T-cell (primary cell): ENCODE results near the gene HMGXB3. TPM values are rescaled to one million over a fixed set of nuclear protein-coding genes. Genes with fewer than 3 reads are reported as not detected.

Source experiments
- ATAC-seq, 4 experiments: fragments of 200-7000 bp in 3 of 4; fragments of 150-1000 bp in 1 of 4; cut with Tn5 transposase; replicated peaks in 1 of 4; 1 replicate in 3 of 4; 2 replicates in 1 of 4; pipeline ENCODE4 v1.10.0; 2021; ENCODE audit warnings: moderate library complexity in 3 of 4, mild to moderate bottlenecking in 2 of 4, moderate number of reproducible peaks in 1 of 4
- CTCF ChIA-PET, 2 donors: fragments of 300-600 bp; sonication (Branson Sonifier 250); formaldehyde crosslinking; loops; one replicate each; lab custom pipeline; 2022; ENCODE audit warnings: antibody characterized with exemption in 2 of 2; lab: Charles Lee
- POLR2A ChIA-PET, 2 donors: fragments of 300-600 bp; sonication (Branson Sonifier 250); formaldehyde crosslinking; loops; one replicate each; lab custom pipeline; 2022; ENCODE audit warnings: antibody characterized with exemption in 2 of 2; lab: Charles Lee
- DNase-seq, 35 experiments: peaks; one replicate each; pipeline versions ENCODE4 v3.0.0 to v3.0.0-alpha.2; 2013 to 2023
- H3K27ac ChIP-seq: one replicate; pipeline ENCODE4 v1.5.1; 2013; ENCODE audit warnings: low read length
- H3K27me3 ChIP-seq, 2 experiments: replicated peaks in 1 of 2; 1 replicate in 1 of 2; 2 replicates in 1 of 2; pipeline versions ENCODE4 v1.6.1 to v1.7.0; 2013; ENCODE audit warnings: low read length in 1 of 2, mixed read lengths in 1 of 2; ENCODE audit not compliant: control insufficient read depth in 2 of 2, insufficient read depth in 2 of 2; ENCODE audit errors: extremely low read depth in 1 of 2
- H3K36me3 ChIP-seq, 2 donors: 1 replicate in 1 of 2; 2 replicates in 1 of 2; pipeline versions ENCODE4 v1.6.1 to v1.7.0; 2013; ENCODE audit warnings: low read length in 1 of 2; ENCODE audit not compliant: control insufficient read depth in 2 of 2, insufficient read depth in 1 of 2; ENCODE audit errors: extremely low read depth in 1 of 2
- H3K4me1 ChIP-seq, 2 experiments: 1 replicate in 1 of 2; 2 replicates in 1 of 2; pipeline versions ENCODE4 v1.6.1 to v1.7.0; 2013; ENCODE audit warnings: low read length in 2 of 2, mixed read lengths in 1 of 2; ENCODE audit not compliant: insufficient read depth in 2 of 2, control insufficient read depth in 1 of 2; ENCODE audit errors: extremely low read depth in 1 of 2
- H3K4me3 ChIP-seq, 2 donors: 1 replicate in 1 of 2; 2 replicates in 1 of 2; pipeline versions ENCODE4 v1.5.1 to v1.7.0; 2013; ENCODE audit warnings: mild to moderate bottlenecking in 2 of 2, low read length in 1 of 2, moderate library complexity in 1 of 2; ENCODE audit not compliant: control insufficient read depth in 1 of 2; ENCODE audit errors: extremely low read depth in 1 of 2
- H3K9me3 ChIP-seq: 2 replicates; pipeline ENCODE4 v1.7.0; 2013
- H3K27ac Mint-ChIP-seq, 2 donors: one replicate each; pipeline ENCODE4 v1.8.0; 2020 to 2021; ENCODE audit warnings: mild to moderate bottlenecking in 2 of 2, mixed read lengths in 2 of 2
- H3K27me3 Mint-ChIP-seq, 2 donors: one replicate each; pipeline ENCODE4 v1.8.0; 2021 to 2022; ENCODE audit warnings: mixed read lengths in 2 of 2
- H3K36me3 Mint-ChIP-seq: one replicate; pipeline ENCODE4 v1.8.0; 2021; ENCODE audit warnings: mixed read lengths
- H3K4me1 Mint-ChIP-seq, 3 donors: one replicate each; pipeline ENCODE4 v1.8.0; 2020 to 2022; ENCODE audit warnings: mixed read lengths in 3 of 3, mild to moderate bottlenecking in 1 of 3
- H3K4me3 Mint-ChIP-seq, 3 donors: one replicate each; pipeline ENCODE4 v1.8.0; 2020 to 2022; ENCODE audit warnings: mild to moderate bottlenecking in 3 of 3, mixed read lengths in 3 of 3, moderate library complexity in 3 of 3
- H3K9me3 Mint-ChIP-seq, 3 donors: one replicate each; pipeline ENCODE4 v1.8.0; 2020 to 2022; ENCODE audit warnings: mixed read lengths in 3 of 3
- WGBS: methylation state at CpG from one replicate; pipeline ENCODE4 v1.1.5; 2013; ENCODE audit warnings: missing lambda C conversion rate; ENCODE audit not compliant: insufficient coverage; 5-methylcytosine and 5-hydroxymethylcytosine counted together
- total RNA-seq, 35 experiments: library from RNA in 6 of 35; stranded (reverse) in 6 of 35; fragments of 120-200 nt in 1 of 35; gene quantifications; one replicate each; pipeline versions ENCODE4 v1.2.1 to v1.2.4 and lab custom pipeline; 2013 to 2026

HMGXB3 gene
- total RNA-seq, 5 donors from 2014 or later (not counting 1 experiment from before 2014, with no cell fraction given) = 28.9 to 35.2 (median 30.9) TPM

DNA sequence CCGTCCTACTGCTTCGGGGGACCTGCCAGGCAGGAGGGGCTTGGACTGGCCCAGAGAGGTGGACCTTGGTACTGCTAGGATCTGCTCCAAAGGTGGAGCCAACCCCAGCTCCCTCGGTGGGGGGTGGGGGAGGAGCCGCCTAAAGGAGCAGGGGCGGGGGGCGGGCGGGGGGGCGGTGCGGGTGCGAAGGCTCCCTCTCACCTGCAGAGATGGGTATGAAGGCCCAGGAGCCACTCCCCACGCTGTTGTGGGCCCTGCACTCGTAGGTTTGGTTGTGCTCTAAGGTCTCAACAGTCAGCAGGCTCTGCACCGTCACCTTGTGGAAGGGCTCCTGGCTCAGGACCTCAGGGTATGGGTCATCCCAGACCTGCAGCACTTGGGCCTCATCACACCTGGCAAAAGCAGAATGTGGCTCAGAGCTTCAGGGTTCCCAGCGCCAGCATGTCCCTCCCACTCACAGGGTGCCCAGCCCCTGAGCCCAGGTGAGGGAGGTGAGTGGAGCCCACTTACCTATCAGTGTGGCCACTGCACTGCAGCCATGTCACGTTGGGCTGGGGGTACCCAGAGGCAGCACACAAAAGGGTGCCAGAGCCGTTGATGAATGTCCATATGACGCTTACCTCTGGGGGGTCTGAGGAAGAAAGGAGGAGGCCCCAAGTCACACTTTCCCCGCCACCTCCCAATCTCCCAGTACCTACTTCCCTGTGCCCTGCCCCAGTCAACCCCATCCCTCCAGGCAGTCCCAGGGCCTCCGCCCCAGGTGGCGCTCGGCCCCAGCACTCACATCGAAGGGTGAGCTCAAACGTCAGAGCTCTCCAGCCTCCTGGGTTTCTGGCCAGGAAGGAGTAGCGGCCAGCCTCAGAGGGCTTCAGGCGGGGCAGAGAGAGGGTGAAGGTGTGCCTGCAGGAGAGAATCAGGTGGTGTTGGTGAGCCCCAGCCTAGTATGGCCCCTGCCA lies 69.4 kb downstream of the HMGXB3 start:
- no peak overlapping the region for H3K4me3 ChIP-seq
- H3K27ac ChIP-seq = no peak overlapping the region
- Mint-ChIP-seq H3K4me3 (no peak overlapping the region), H3K27me3 (no peaks in the 10 kb centered on the region), H3K27ac (no peak overlapping the region), H3K36me3 (no peaks in the 10 kb centered on the region), H3K9me3 (no peaks in the 10 kb centered on the region), H3K4me1 (peaks cover 3 to 6% (median 4%) of the 10 kb centered on the region in 3 donors)
- ATAC-seq (peak in 1 of 4 experiments; percentile 13), DNase-seq (no peak)
- no peaks in the 10 kb centered on the region for H3K36me3 ChIP-seq
- peaks cover 0 to 5% of the 10 kb centered on the region in 2 experiments for H3K4me1 ChIP-seq
- ChIA-PET CTCF (interaction anchor here in 1 of 2 donors (0.5 kb wide), 1 partner anchor 59 kb away, joined by 3 read pairs; no protein-coding TSS in a partner anchor), POLR2A (no interaction called here)
- 95% methylated on average over 16 of the region's 25 CpGs for WGBS
- peaks cover 0 to 21% of the 10 kb centered on the region in 2 experiments for H3K27me3 ChIP-seq
- H3K9me3 ChIP-seq = no peaks in the 10 kb centered on the region

DNA sequence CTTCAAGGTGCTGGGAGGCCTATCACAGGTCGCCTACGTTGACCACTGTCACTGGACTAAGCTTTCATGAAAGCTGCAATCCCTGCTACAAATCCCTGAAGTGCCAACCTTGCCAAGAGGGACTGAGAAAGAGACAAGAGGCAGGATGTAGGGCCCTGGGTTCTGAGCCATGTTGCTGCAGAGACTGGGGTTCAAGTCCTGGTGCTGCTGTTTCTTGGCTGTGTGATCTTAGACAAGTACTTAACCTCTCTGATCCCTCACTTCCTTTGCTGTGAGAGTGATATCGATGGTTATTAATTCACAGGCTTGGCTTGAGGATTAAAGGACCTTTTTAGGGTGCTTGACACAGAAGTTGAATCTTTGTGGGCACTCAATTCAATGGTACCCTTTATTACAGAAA lies 70.3 kb downstream of the HMGXB3 start:
- no peaks in the 10 kb centered on the region for H3K27me3 Mint-ChIP-seq
- H3K4me3 Mint-ChIP-seq = no peak overlapping the region
- Histone ChIP-seq H3K4me1 (peaks cover 0 to 5% of the 10 kb centered on the region in 2 experiments), H3K9me3 (no peaks in the 10 kb centered on the region), H3K27ac (no peak overlapping the region), H3K27me3 (peaks cover 0 to 13% of the 10 kb centered on the region in 2 experiments), H3K36me3 (no peaks in the 10 kb centered on the region), H3K4me3 (no peak overlapping the region)
- no peaks in the 10 kb centered on the region for H3K36me3 Mint-ChIP-seq
- H3K4me1 Mint-ChIP-seq = peaks cover 3 to 6% (median 4%) of the 10 kb centered on the region in 3 donors
- ChIA-PET CTCF (no interaction called here), POLR2A (no interaction called here)
- H3K27ac Mint-ChIP-seq = no peak overlapping the region
- no peaks in the 10 kb centered on the region for H3K9me3 Mint-ChIP-seq
- ATAC-seq = no peak
- WGBS = no CpG with 5 or more reads among the region's 3 CpGs
- no peak for DNase-seq

DNA sequence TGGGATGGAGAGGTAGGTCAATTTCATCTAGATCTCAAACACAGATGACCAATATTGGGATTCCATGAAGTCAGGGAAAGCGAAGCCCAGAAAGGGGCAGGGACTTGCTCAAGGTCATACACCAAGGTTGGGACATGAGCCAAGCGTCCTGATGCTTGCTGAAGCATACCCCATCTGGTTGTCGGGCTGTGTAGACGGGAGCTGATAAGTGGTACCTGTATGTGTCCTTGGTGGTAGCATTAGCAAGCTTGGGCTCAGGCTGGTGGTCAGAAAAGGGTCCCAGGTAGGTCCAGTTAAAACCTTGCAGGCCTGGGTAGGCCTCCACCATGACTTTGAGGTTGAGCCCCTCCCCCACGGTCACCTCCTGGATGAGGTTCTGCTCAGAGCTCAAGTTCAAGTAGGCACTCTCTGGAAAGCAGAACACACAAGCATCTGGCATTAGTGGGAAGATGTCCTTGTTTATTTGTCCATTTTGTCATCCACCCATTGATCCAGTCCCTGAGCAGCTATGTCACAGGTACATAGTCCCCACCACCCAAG lies 72.6 kb downstream of the HMGXB3 start:
- H3K4me3 ChIP-seq = no peak overlapping the region
- no peaks in the 10 kb centered on the region for H3K36me3 ChIP-seq
- Mint-ChIP-seq H3K9me3 (no peaks in the 10 kb centered on the region), H3K27me3 (no peaks in the 10 kb centered on the region), H3K36me3 (no peaks in the 10 kb centered on the region), H3K4me3 (no peak overlapping the region), H3K4me1 (no peaks in the 10 kb centered on the region), H3K27ac (no peak overlapping the region)
- H3K27me3 ChIP-seq = peaks cover 0 to 16% of the 10 kb centered on the region in 2 experiments
- ChIA-PET POLR2A (no interaction called here), CTCF (interaction anchor here in 1 of 2 donors (0.6 kb wide), 1 partner anchor 22 kb away, joined by 3 read pairs; no protein-coding TSS in a partner anchor)
- WGBS = 90% methylated on average over 5 of the region's 5 CpGs
- ATAC-seq (no peak), DNase-seq (peak in 1 of 35 experiments; percentile 3)
- H3K27ac ChIP-seq = no peak overlapping the region
- H3K4me1 ChIP-seq = no peaks in the 10 kb centered on the region
- no peaks in the 10 kb centered on the region for H3K9me3 ChIP-seq

DNA sequence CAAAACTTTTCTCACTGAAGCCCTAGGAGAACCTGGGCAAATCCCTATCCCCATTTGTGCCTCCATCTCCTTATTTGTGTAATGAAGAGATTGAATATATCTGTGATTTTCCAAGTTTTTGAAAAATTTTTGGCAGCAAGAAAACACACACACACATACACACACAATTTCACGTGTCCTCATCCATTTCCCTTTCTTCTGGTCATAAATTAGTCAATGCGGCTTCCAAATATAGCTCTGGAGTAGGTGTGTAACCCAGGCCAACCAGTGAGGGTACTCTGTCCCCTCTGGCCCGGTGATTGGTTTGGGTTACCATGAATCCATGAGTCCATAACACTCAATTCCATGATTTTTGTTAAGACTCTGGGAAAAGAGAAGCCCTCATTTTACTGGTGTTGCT lies 73.1 kb downstream of the HMGXB3 start:
- Mint-ChIP-seq H3K9me3 (no peaks in the 10 kb centered on the region), H3K4me3 (no peak overlapping the region), H3K27me3 (peaks cover 0 to 4% of the 10 kb centered on the region in 2 donors), H3K4me1 (no peaks in the 10 kb centered on the region), H3K36me3 (no peaks in the 10 kb centered on the region), H3K27ac (no peak overlapping the region)
- H3K4me3 ChIP-seq = no peak overlapping the region
- H3K27me3 ChIP-seq = peaks cover 0 to 12% of the 10 kb centered on the region in 2 experiments
- ChIA-PET CTCF (interaction anchor here in 1 of 2 donors (0.6 to 0.7 kb wide), 2 partner anchors 21 to 438 kb away, joined by 3 to 5 read pairs; no protein-coding TSS in a partner anchor), POLR2A (interaction anchor here in 1 of 2 donors (0.6 kb wide), 1 partner anchor 7 kb away, joined by 6 read pairs; no protein-coding TSS in a partner anchor)
- 100% methylated on average over 1 of the region's 3 CpGs for WGBS
- H3K27ac ChIP-seq = no peak overlapping the region
- H3K4me1 ChIP-seq = no peaks in the 10 kb centered on the region
- no peak for ATAC-seq
- no peak for DNase-seq
- H3K36me3 ChIP-seq = no peaks in the 10 kb centered on the region
- H3K9me3 ChIP-seq = no peaks in the 10 kb centered on the region

DNA sequence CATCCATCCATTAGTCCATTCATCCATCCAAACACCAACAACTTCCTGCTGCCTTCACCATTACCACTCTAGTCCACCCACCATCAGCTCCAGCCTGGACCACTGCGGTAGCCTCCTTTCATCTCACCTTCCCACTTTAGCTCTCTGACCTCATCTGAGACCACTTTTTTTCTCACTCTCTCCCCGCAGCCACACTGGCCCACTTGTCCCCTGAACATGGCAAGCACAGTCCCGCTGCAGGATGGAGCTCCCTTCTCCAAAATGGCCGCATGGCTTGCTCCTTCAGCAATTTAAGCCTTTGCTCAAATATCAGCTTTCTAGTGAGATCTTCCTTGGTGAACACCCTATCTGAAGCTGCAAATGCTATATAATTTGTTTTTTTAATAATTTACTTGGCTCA lies 74.7 kb downstream of the HMGXB3 start:
- H3K4me1 ChIP-seq = no peaks in the 10 kb centered on the region
- peaks cover 0 to 20% of the 10 kb centered on the region in 2 experiments for H3K27me3 ChIP-seq
- no peaks in the 10 kb centered on the region for H3K36me3 ChIP-seq
- no peak for DNase-seq
- H3K27ac ChIP-seq = no peak overlapping the region
- H3K27me3 Mint-ChIP-seq = peaks cover 4 to 8% of the 10 kb centered on the region in 2 donors
- ChIA-PET CTCF (no interaction called here), POLR2A (no interaction called here)
- no peaks in the 10 kb centered on the region for H3K4me1 Mint-ChIP-seq
- WGBS = 77% methylated on average over 4 of the region's 4 CpGs
- H3K9me3 Mint-ChIP-seq = no peaks in the 10 kb centered on the region
- H3K27ac Mint-ChIP-seq = no peak overlapping the region
- ATAC-seq = no peak
- no peak overlapping the region for H3K4me3 Mint-ChIP-seq
- H3K4me3 ChIP-seq = no peak overlapping the region
- H3K9me3 ChIP-seq = no peaks in the 10 kb centered on the region
- no peaks in the 10 kb centered on the region for H3K36me3 Mint-ChIP-seq

DNA sequence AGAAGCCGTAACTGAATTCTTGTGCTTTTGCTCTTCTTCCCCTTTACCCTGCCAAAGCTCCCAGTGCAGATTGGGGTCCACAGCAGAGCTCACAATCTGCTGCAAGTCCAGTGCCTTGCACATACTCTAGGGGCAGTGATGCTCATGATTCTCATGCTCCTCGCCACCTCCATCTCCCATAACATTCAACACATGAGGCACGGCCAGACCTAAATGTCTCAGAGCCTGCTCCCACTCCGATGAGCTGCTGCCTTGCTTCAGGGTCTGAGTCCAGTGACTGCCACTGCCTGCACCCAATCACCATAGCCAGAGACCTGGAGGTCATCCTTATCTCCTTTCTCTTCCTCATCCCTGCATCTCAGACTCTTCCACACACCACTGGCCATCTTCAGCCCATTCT lies 75.3 kb downstream of the HMGXB3 start:
- H3K27me3 ChIP-seq = peaks cover 0 to 26% of the 10 kb centered on the region in 2 experiments
- WGBS = 79% methylated on average over 4 of the region's 4 CpGs
- H3K4me1 Mint-ChIP-seq = no peaks in the 10 kb centered on the region
- DNase-seq = peak in 1 of 35 experiments; percentile 5
- no peaks in the 10 kb centered on the region for H3K36me3 Mint-ChIP-seq
- H3K4me3 Mint-ChIP-seq = no peak overlapping the region
- ATAC-seq = no peak
- H3K27ac Mint-ChIP-seq = no peak overlapping the region
- H3K27me3 Mint-ChIP-seq = peaks cover 4 to 9% of the 10 kb centered on the region in 2 donors
- H3K4me1 ChIP-seq = no peaks in the 10 kb centered on the region
- no peak overlapping the region for H3K27ac ChIP-seq
- ChIA-PET CTCF (no interaction called here), POLR2A (no interaction called here)
- H3K36me3 ChIP-seq = no peaks in the 10 kb centered on the region
- no peaks in the 10 kb centered on the region for H3K9me3 ChIP-seq
- H3K4me3 ChIP-seq = no peak overlapping the region
- no peaks in the 10 kb centered on the region for H3K9me3 Mint-ChIP-seq
